Hepatocyte (in vitro differentiated cells): ENCODE data around the gene NDUFS6.

ENCODE experiments used
- EZH2 ChIP-seq: fragments of 200-600 bp; sonication (generic); IDR thresholded peaks from 2 replicates; pipeline ENCODE4 v1.6.1; 2016; ENCODE audit warnings: antibody characterized with exemption, mild to moderate bottlenecking, borderline replicate concordance
- TF ChIP-seq, protein P1 (sequence below): fragments of 200-600 bp; sonication (generic); IDR thresholded peaks from 2 replicates; pipeline ENCODE4 v1.5.1; 2016; ENCODE audit warnings: antibody characterized with exemption, mild to moderate bottlenecking; ENCODE audit not compliant: poor library complexity

DNA sequence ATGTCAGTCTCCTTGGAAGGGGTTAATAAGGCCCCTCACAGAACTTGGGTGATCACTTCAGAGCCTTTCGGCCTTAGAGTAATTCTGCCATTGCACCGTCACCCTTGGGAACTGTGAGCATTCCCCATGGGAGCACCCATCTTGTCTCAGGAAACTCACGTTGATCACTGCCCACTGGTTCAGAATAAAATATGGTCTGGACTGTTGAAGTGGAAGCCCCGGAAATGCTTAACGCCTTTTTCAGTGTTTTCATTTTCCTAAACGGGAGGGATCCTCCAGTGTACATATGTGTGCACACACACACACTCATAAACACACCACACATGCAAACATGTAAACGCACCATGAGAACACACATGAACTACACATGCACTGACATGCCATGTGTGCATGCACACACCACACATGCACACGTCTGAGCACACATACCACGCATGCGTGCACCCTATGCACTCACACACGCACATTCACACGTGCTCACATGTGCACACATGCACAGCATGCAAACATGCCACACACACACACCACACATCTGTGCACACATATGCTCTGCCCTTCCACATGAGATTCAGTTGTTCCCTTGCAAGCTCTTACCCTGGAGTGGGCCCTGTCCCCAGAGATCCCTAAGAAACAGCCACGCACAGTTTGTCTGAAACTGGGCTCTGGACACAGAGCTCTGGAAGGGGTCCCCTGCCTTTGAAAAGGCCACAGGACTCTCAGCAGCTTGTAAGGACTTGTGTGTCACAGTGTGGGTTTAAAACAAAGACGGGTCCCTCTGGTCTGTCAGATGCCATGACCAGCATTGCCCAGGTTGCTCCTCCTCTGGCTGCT is 18.6 kb upstream of the NDUFS6 start:
- TF ChIP-seq, protein P1, sequence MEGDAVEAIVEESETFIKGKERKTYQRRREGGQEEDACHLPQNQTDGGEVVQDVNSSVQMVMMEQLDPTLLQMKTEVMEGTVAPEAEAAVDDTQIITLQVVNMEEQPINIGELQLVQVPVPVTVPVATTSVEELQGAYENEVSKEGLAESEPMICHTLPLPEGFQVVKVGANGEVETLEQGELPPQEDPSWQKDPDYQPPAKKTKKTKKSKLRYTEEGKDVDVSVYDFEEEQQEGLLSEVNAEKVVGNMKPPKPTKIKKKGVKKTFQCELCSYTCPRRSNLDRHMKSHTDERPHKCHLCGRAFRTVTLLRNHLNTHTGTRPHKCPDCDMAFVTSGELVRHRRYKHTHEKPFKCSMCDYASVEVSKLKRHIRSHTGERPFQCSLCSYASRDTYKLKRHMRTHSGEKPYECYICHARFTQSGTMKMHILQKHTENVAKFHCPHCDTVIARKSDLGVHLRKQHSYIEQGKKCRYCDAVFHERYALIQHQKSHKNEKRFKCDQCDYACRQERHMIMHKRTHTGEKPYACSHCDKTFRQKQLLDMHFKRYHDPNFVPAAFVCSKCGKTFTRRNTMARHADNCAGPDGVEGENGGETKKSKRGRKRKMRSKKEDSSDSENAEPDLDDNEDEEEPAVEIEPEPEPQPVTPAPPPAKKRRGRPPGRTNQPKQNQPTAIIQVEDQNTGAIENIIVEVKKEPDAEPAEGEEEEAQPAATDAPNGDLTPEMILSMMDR, result no peak
- no peak for TF ChIP-seq EZH2
